DMS79 (cell line): Measurements from ENCODE around the gene RRM1.
"Not testable (repeated sequence)": the region's sequence is repeated elsewhere in the genome, so short reads cannot be mapped to it uniquely, and the experiment has no call there.

ENCODE experiments used
- DNase-seq: peaks from one replicate; lab custom pipeline; 2025; lab: John Stamatoyannopoulos, UW

RRM1 gene

GRCh38 chr11:4094348-4095291, at the start of gene RRM1:
Gene RRM1 (plus strand): TSS chr11:4094799. CDS start chr11:4095013, 214 bp downstream.
- peak; percentile 99 for DNase-seq

GRCh38 chr11:4044976-4045646, 49.5 kb upstream of the RRM1 start:
- DNase-seq: peak; percentile 65

- DNase-seq: no peak
Observed at GRCh38 chr11:4048340-4048739, 46.3 kb upstream of the RRM1 start.

- DNase-seq: no peak
Observed at GRCh38 chr11:4049006-4049405, 45.6 kb upstream of the RRM1 start.

GRCh38 chr11:4050138-4050537, 44.5 kb upstream of the RRM1 start:
- DNase-seq: no peak

- DNase-seq: not testable (repeated sequence)
Observed at GRCh38 chr11:4053200-4053599, 41.4 kb upstream of the RRM1 start.

GRCh38 chr11:4054643-4055042, 40.0 kb upstream of the RRM1 start:
- DNase-seq: no peak

- no peak for DNase-seq
Observed at GRCh38 chr11:4059424-4059823, 35.2 kb upstream of the RRM1 start.

- no peak for DNase-seq
Observed at GRCh38 chr11:4060182-4060923, 34.2 kb upstream of the RRM1 start.

GRCh38 chr11:4061700-4062099, 32.9 kb upstream of the RRM1 start:
- DNase-seq: no peak

GRCh38 chr11:4063348-4063747, 31.3 kb upstream of the RRM1 start:
- DNase-seq: no peak

GRCh38 chr11:4064278-4064955, 30.2 kb upstream of the RRM1 start:
- DNase-seq: no peak

- DNase-seq: no peak
Observed at GRCh38 chr11:4065086-4065485, 29.5 kb upstream of the RRM1 start.

GRCh38 chr11:4065601-4066377, 28.8 kb upstream of the RRM1 start:
- DNase-seq: no peak

- no peak for DNase-seq
Observed at GRCh38 chr11:4066910-4067309, 27.7 kb upstream of the RRM1 start.

- no peak for DNase-seq
Observed at GRCh38 chr11:4068962-4069361, 25.6 kb upstream of the RRM1 start.

GRCh38 chr11:4071325-4071724, 23.3 kb upstream of the RRM1 start:
- no peak for DNase-seq

GRCh38 chr11:4071914-4072313, 22.7 kb upstream of the RRM1 start:
- no peak for DNase-seq

- peak; percentile 51 for DNase-seq
Observed at GRCh38 chr11:4072668-4073285, 21.8 kb upstream of the RRM1 start.

- no peak for DNase-seq
Observed at GRCh38 chr11:4074266-4074665, 20.3 kb upstream of the RRM1 start.

- no peak for DNase-seq
Observed at GRCh38 chr11:4076774-4077173, 17.8 kb upstream of the RRM1 start.
